Mesenchymal stem cell (in vitro differentiated cells and primary cell): Measurements from ENCODE around the gene SH3RF1.

ENCODE experiments used
- DNase-seq: peaks from one replicate; pipeline ENCODE4 v3.0.0-alpha.2; 2013
- H2AFZ ChIP-seq: one replicate; pipeline ENCODE4 v1.6.1; 2013; ENCODE audit warnings: low read depth, mild to moderate bottlenecking, control low read depth, inconsistent platforms, low read length, moderate library complexity
- H2AK5ac ChIP-seq: 2 replicates; pipeline ENCODE4 v1.6.1; 2013; ENCODE audit warnings: low read length, moderate library complexity, mild to moderate bottlenecking, inconsistent platforms; ENCODE audit not compliant: severe bottlenecking
- H2BK120ac ChIP-seq: one replicate; pipeline ENCODE4 v1.6.1; 2013; ENCODE audit warnings: low read depth, mild to moderate bottlenecking, inconsistent platforms, low read length, moderate library complexity
- H2BK12ac ChIP-seq, 2 experiments: one replicate each; pipeline ENCODE4 v1.6.1; 2013; ENCODE audit warnings: inconsistent platforms in 2 of 2, low read length in 2 of 2, mild to moderate bottlenecking in 2 of 2, moderate library complexity in 2 of 2, control low read depth in 1 of 2
- H2BK15ac ChIP-seq: one replicate; pipeline ENCODE4 v1.6.1; 2013; ENCODE audit warnings: mild to moderate bottlenecking, low read depth, inconsistent platforms; ENCODE audit not compliant: poor library complexity, severe bottlenecking
- H2BK5ac ChIP-seq: 2 replicates; pipeline ENCODE4 v1.6.1; 2013; ENCODE audit warnings: low read depth, mild to moderate bottlenecking, low read length, control low read depth, inconsistent platforms; ENCODE audit not compliant: poor library complexity, severe bottlenecking
- H3K14ac ChIP-seq, 2 experiments: one replicate each; pipeline ENCODE4 v1.6.1; 2013; ENCODE audit warnings: inconsistent platforms in 2 of 2, low read length in 2 of 2, control low read depth in 1 of 2, mild to moderate bottlenecking in 1 of 2, moderate library complexity in 1 of 2
- H3K18ac ChIP-seq, 2 experiments: one replicate each; pipeline ENCODE4 v1.6.1; 2013; ENCODE audit warnings: inconsistent platforms in 2 of 2, low read length in 2 of 2, control low read depth in 1 of 2, low read depth in 1 of 2, mild to moderate bottlenecking in 1 of 2
- H3K23ac ChIP-seq, 2 experiments: one replicate each; pipeline ENCODE4 v1.6.1; 2013; ENCODE audit warnings: inconsistent platforms in 2 of 2, low read length in 2 of 2, mild to moderate bottlenecking in 2 of 2, moderate library complexity in 2 of 2, control low read depth in 1 of 2
- H3K27ac ChIP-seq: 2 replicates; pipeline ENCODE4 v1.5.1; 2013; ENCODE audit warnings: mild to moderate bottlenecking, moderate library complexity, low read length, control low read depth, inconsistent platforms; ENCODE audit not compliant: poor library complexity, severe bottlenecking
- H3K27me3 ChIP-seq, 2 experiments: 2 replicates each; pipeline versions ENCODE4 v1.6.1 to v1.7.0; 2013; ENCODE audit warnings: low read length in 2 of 2, mild to moderate bottlenecking in 2 of 2, moderate library complexity in 2 of 2, control low read depth in 1 of 2, inconsistent platforms in 1 of 2; ENCODE audit not compliant: control insufficient read depth in 1 of 2, insufficient read depth in 1 of 2
- H3K36me3 ChIP-seq, 2 experiments: 2 replicates each; pipeline versions ENCODE4 v1.6.1 to v1.7.0; 2013; ENCODE audit warnings: low read length in 2 of 2, control low read depth in 1 of 2, inconsistent platforms in 1 of 2, low read depth in 1 of 2, mild to moderate bottlenecking in 1 of 2; ENCODE audit not compliant: insufficient read depth in 2 of 2, control insufficient read depth in 1 of 2
- H3K4ac ChIP-seq, 2 experiments: one replicate each; pipeline ENCODE4 v1.6.1; 2013; ENCODE audit warnings: inconsistent platforms in 2 of 2, low read length in 2 of 2, mild to moderate bottlenecking in 2 of 2, moderate library complexity in 2 of 2, control low read depth in 1 of 2, low read depth in 1 of 2
- H3K4me1 ChIP-seq: 2 replicates; pipeline ENCODE4 v1.6.1; 2013; ENCODE audit warnings: low read depth, low read length, control low read depth; ENCODE audit not compliant: control insufficient read depth, insufficient read depth
- H3K4me2 ChIP-seq: 2 replicates; pipeline ENCODE4 v1.6.1; 2013; ENCODE audit warnings: low read length, mild to moderate bottlenecking, inconsistent platforms; ENCODE audit not compliant: poor library complexity, severe bottlenecking
- H3K4me3 ChIP-seq, 2 experiments: 2 replicates each; pipeline versions ENCODE4 v1.5.1 to v1.7.0; 2013; ENCODE audit warnings: low read length in 2 of 2, mild to moderate bottlenecking in 2 of 2, control low read depth in 1 of 2, low read depth in 1 of 2; ENCODE audit not compliant: insufficient read depth in 1 of 2
- H3K79me1 ChIP-seq: replicated peaks from 2 replicates; pipeline ENCODE4 v1.6.1; 2013; ENCODE audit warnings: mild to moderate bottlenecking, control low read depth, low read length, inconsistent platforms; ENCODE audit not compliant: poor library complexity, severe bottlenecking
- H3K9ac ChIP-seq: 2 replicates; pipeline ENCODE4 v1.7.0; 2013; ENCODE audit warnings: mild to moderate bottlenecking, low read length, moderate library complexity
- H3K9me3 ChIP-seq: 2 replicates; pipeline ENCODE4 v1.7.0; 2013; ENCODE audit warnings: mild to moderate bottlenecking, low read length; ENCODE audit not compliant: control insufficient read depth
- H4K8ac ChIP-seq: one replicate; pipeline ENCODE4 v1.6.1; 2013; ENCODE audit warnings: inconsistent platforms, mild to moderate bottlenecking, low read length, moderate library complexity
- H4K91ac ChIP-seq: one replicate; pipeline ENCODE4 v1.6.1; 2013; ENCODE audit warnings: mild to moderate bottlenecking, low read length, inconsistent platforms
- WGBS: methylation state at CpG from one replicate; pipeline ENCODE4 v1.1.7; 2013; ENCODE audit warnings: mixed read lengths; 5-methylcytosine and 5-hydroxymethylcytosine counted together

The SH3RF1 gene

DNA sequence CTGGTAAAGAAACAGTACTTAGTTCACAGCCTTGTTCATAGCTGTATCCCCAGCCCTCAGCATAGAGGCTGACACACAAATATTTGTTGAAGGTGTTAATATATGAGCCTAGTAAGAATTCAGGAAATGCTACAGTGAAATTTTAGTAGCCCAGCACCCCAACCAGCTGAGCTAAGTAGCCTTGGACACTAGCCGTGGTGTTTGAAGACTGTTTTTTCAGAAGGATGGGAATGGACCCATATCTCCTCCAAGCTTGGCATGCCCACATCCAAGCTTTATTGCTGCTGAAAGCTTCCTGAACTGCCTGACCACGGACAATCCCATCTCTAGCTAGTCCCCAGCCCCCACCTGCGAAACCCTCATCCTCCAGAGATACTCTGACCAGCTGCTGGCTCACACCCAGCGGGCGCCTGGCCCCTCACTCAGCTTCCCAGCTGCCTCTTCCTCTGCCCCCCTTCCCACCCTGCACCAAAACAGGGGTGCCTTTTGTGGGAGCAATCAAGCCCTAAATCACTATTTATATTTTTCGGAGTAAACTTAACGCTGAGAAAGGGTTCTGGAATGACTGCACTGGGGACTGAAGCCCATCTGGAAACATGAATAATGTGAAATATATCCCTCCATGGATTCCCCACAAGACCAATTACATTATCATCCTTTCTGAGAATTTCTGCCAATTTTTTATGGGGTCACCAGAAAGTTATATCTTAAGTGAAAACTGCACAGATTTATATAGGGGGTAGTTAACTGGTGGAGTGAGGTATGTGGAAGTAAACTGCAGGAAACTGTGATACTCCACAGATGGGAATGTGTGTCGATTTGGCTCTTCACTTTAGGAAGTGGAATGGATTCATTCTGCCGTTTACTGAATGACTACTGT, 219.6 kb downstream of the SH3RF1 start:
- peak overlapping the region; percentile 37 for H3K9ac ChIP-seq
- no peak overlapping the region for H2BK12ac ChIP-seq
- no peaks in the 10 kb centered on the region for H3K79me1 ChIP-seq
- no peak overlapping the region for H2BK5ac ChIP-seq
- H3K23ac ChIP-seq = no peak overlapping the region
- H3K27ac ChIP-seq = no peak overlapping the region
- H2AK5ac ChIP-seq = no peak overlapping the region
- no peak overlapping the region for H3K4ac ChIP-seq
- H3K14ac ChIP-seq = no peak overlapping the region
- WGBS = 89% methylated on average over 8 of the region's 9 CpGs
- H3K9me3 ChIP-seq = no peaks in the 10 kb centered on the region
- no peaks in the 10 kb centered on the region for H3K4me1 ChIP-seq
- H3K4me2 ChIP-seq = no peak overlapping the region
- H3K4me3 ChIP-seq = peak overlapping the region in 1 of 2 experiments; percentile 12
- H3K18ac ChIP-seq = no peak overlapping the region
- H2AFZ ChIP-seq = no peak overlapping the region
- no peak overlapping the region for H4K8ac ChIP-seq
- H2BK120ac ChIP-seq = no peak overlapping the region
- DNase-seq = no peak
- no peak overlapping the region for H2BK15ac ChIP-seq
- no peak overlapping the region for H4K91ac ChIP-seq
- H3K27me3 ChIP-seq = no peaks in the 10 kb centered on the region
- no peaks in the 10 kb centered on the region for H3K36me3 ChIP-seq

DNA sequence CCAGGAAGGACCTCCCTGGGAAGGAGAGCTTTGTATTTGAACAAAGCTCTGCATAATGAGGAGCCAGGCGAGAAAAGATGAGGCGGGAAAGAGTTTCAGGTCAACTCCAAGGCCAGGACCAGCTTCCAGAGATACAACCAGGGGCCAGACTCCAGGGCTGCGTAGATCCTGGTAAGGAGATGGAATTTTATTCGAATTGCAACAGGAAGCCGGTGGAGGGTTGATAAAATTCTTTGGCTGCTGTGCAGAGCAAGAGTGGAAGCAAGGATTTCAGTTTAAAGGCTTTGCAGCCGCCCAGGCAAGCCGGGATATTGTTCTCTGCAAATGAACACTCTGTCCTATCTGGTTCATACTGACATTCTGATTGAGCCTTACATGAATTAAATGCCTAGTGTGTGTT, 220.5 kb downstream of the SH3RF1 start:
- H2BK120ac ChIP-seq = no peak overlapping the region
- no peak overlapping the region for H2AFZ ChIP-seq
- no peaks in the 10 kb centered on the region for H3K4me1 ChIP-seq
- H3K23ac ChIP-seq = no peak overlapping the region
- no peaks in the 10 kb centered on the region for H3K9me3 ChIP-seq
- H3K14ac ChIP-seq = no peak overlapping the region
- no peak overlapping the region for H3K18ac ChIP-seq
- no peak overlapping the region for H3K4ac ChIP-seq
- H3K27ac ChIP-seq = no peak overlapping the region
- H3K4me3 ChIP-seq = no peak overlapping the region
- H2BK5ac ChIP-seq = no peak overlapping the region
- no peak overlapping the region for H3K4me2 ChIP-seq
- no peak for DNase-seq
- no peaks in the 10 kb centered on the region for H3K36me3 ChIP-seq
- no peak overlapping the region for H2AK5ac ChIP-seq
- H2BK12ac ChIP-seq = no peak overlapping the region
- H4K91ac ChIP-seq = no peak overlapping the region
- no peak overlapping the region for H2BK15ac ChIP-seq
- no peak overlapping the region for H3K9ac ChIP-seq
- no peak overlapping the region for H4K8ac ChIP-seq
- 95% methylated on average over 6 of the region's 7 CpGs for WGBS
- H3K27me3 ChIP-seq = no peaks in the 10 kb centered on the region
- no peaks in the 10 kb centered on the region for H3K79me1 ChIP-seq

DNA sequence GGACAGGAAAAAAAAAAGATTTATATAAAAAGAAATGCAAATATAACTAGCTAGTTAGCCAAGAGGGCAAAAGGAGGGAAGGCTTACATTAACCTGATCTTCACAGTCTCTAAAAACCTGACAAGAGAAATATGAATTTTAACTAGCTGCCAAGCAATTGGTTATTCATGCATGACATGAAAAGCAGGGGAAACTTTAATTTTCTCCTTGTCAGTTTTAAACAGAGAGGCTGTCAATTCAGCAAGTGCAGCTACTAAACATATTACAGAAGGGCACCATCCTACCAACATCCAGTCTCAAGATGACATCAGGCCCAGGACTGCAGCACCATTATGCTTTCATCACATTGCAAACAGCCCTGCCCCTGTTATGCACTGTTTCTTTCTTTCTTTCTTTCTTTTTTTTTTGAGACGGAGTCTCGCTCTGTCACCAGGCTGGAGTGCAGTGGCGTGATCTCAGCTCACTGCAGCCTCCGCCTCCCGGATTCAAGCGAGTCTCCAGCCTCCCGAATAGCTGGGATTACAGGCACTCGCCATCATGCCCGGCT, 221.8 kb downstream of the SH3RF1 start:
- DNase-seq = no peak
- Histone ChIP-seq H3K9ac (no peak overlapping the region), H3K4me3 (no peak overlapping the region), H3K36me3 (no peaks in the 10 kb centered on the region), H3K9me3 (no peaks in the 10 kb centered on the region), H2BK120ac (no peak overlapping the region), H4K8ac (no peak overlapping the region), H4K91ac (no peak overlapping the region), H2BK12ac (no peak overlapping the region), H3K23ac (no peak overlapping the region), H2BK15ac (no peak overlapping the region), H3K79me1 (no peaks in the 10 kb centered on the region), H3K27me3 (no peaks in the 10 kb centered on the region), H3K4me2 (no peak overlapping the region), H3K18ac (no peak overlapping the region), H2AK5ac (no peak overlapping the region), H2AFZ (no peak overlapping the region), H2BK5ac (no peak overlapping the region), H3K4ac (no peak overlapping the region), H3K27ac (no peak overlapping the region), H3K4me1 (no peaks in the 10 kb centered on the region), H3K14ac (no peak overlapping the region)
- 97% methylated on average over 9 of the region's 9 CpGs for WGBS

DNA sequence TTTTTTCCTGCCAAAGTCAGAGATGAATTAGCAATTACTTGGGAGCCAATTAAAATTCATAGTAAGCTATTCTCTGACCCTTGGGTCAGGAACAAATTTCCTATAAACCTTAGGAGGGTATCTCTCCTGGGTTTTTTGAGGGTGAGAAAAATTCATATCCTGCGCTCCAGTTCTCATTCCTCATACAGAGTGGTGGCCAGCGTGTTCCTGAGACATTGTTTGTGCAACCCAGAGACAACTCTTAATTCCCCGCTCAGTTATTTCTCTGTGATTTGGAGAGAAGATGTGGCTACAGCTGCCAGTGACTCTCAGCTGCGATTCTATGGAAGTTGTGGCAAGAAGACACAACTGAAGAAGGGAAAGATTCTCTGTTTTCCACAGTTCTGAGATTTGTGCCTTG, 222.8 kb downstream of the SH3RF1 start:
- Histone ChIP-seq H3K36me3 (no peaks in the 10 kb centered on the region), H3K23ac (no peak overlapping the region), H3K9me3 (no peaks in the 10 kb centered on the region), H3K27me3 (no peaks in the 10 kb centered on the region), H3K79me1 (no peaks in the 10 kb centered on the region), H2AFZ (no peak overlapping the region), H3K27ac (no peak overlapping the region), H2BK5ac (no peak overlapping the region), H2AK5ac (no peak overlapping the region), H2BK12ac (no peak overlapping the region), H2BK15ac (no peak overlapping the region), H3K4me1 (no peaks in the 10 kb centered on the region), H3K9ac (no peak overlapping the region), H3K4me3 (no peak overlapping the region), H3K14ac (no peak overlapping the region), H2BK120ac (no peak overlapping the region), H3K4ac (no peak overlapping the region), H4K91ac (no peak overlapping the region), H3K4me2 (no peak overlapping the region), H3K18ac (no peak overlapping the region), H4K8ac (no peak overlapping the region)
- WGBS = 79% methylated on average over 4 of the region's 4 CpGs
- no peak for DNase-seq
